ENCODE measurements around the gene SLC1A2.

Gene SLC1A2

GRCh38 chr11:35275786-35276170 lies 143.6 kb downstream of the SLC1A2 start:
- no peaks in the 10 kb centered on the region for H3F3A ChIP-seq (ENCODE audit: low read depth)
- no peaks in the 10 kb centered on the region for H3K27me3 ChIP-seq (ENCODE audit: insufficient read depth, low read length, poor library complexity, severe bottlenecking)
- no peaks in the 10 kb centered on the region for H3K9me3 ChIP-seq (ENCODE audit: insufficient read depth, low read depth, low read length)
- no peaks in the 10 kb centered on the region for H4K20me1 ChIP-seq (ENCODE audit: insufficient read depth, low read length, poor library complexity, severe bottlenecking)
- H3K9me2 ChIP-seq (replicated peaks; ENCODE audit: low read depth, low read length): no peaks in the 10 kb centered on the region
- TF ChIP-seq CTCF (conservative IDR thresholded peaks at IDR 0.05; ENCODE audit: low read length) (no peak), EZH2phosphoT487 (IDR thresholded peaks at IDR 0.05; ENCODE audit: borderline replicate concordance) (no peak)
- no peaks in the 10 kb centered on the region for H3K79me2 ChIP-seq (ENCODE audit: insufficient read depth, low read length)
- H2AFZ ChIP-seq (ENCODE audit: low read length): no peak overlapping the region
- no peak overlapping the region for H3K4me2 ChIP-seq (ENCODE audit: low read depth, low read length, poor library complexity, severe bottlenecking)
- H3K36me3 ChIP-seq (ENCODE audit: insufficient read depth, low read length): no peaks in the 10 kb centered on the region
- peaks cover 8% of the 10 kb centered on the region for H3K4me1 ChIP-seq (ENCODE audit: insufficient read depth, low read length, poor library complexity, severe bottlenecking)
- H3K9ac ChIP-seq (ENCODE audit: low read depth, low read length, poor library complexity, severe bottlenecking): no peak overlapping the region
- H3K4me3 ChIP-seq (ENCODE audit: low read length, poor library complexity, severe bottlenecking): no peak overlapping the region

DNA sequence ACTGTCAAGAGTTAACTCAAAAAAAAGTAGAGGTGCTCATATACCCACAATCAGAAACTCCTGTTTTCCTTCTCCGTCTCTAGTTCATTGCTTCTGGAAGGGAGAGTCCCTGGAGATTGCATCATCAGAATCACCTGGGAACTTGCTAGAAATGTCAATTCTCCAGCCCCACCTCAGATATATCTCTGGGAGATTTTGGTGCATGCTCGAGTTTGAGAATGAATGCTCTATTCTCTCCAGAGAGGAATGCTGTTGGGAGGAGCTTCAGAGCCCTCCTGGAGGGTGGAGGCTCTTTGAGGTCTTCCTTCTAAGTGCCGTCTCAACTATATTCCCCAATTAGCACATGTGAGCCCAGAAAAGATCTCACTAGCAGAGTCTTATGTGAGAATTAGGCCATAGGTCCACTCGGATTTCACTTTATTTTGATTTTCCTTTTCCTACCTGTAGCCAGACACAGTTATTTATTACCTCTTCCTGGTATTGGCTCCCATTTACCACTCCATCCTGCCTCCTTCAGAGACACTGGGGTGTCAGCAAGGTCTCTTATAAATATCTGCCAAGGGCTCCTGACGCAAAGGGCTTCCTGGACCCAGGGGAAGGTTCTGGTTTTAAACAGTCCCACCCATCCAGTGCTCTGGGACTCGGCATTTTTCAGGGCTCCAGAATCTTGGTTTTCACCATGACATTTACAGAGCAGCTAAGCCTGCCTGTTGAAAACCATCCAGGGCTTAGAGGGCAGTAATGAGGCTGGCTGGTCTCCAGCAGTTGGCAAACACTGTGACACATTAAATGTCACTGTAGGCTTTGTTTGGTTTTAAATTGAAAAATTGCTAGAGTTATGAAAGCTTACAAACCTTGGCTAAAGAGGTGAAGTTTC lies 144.2 kb downstream of the SLC1A2 start:
- H3K9me2 ChIP-seq (replicated peaks; ENCODE audit: low read depth, low read length): no peaks in the 10 kb centered on the region
- peaks cover 8% of the 10 kb centered on the region for H3K4me1 ChIP-seq (ENCODE audit: insufficient read depth, low read length, poor library complexity, severe bottlenecking)
- TF ChIP-seq CTCF (conservative IDR thresholded peaks at IDR 0.05; ENCODE audit: low read length) (no peak), EZH2phosphoT487 (IDR thresholded peaks at IDR 0.05; ENCODE audit: borderline replicate concordance) (no peak)
- H3K27me3 ChIP-seq (ENCODE audit: insufficient read depth, low read length, poor library complexity, severe bottlenecking): no peaks in the 10 kb centered on the region
- no peaks in the 10 kb centered on the region for H3K36me3 ChIP-seq (ENCODE audit: insufficient read depth, low read length)
- H4K20me1 ChIP-seq (ENCODE audit: insufficient read depth, low read length, poor library complexity, severe bottlenecking): no peaks in the 10 kb centered on the region
- H3K9ac ChIP-seq (ENCODE audit: low read depth, low read length, poor library complexity, severe bottlenecking): no peak overlapping the region
- H3K9me3 ChIP-seq (ENCODE audit: insufficient read depth, low read depth, low read length): no peaks in the 10 kb centered on the region
- no peak overlapping the region for H3K4me3 ChIP-seq (ENCODE audit: low read length, poor library complexity, severe bottlenecking)
- no peak overlapping the region for H3K4me2 ChIP-seq (ENCODE audit: low read depth, low read length, poor library complexity, severe bottlenecking)
- no peaks in the 10 kb centered on the region for H3K79me2 ChIP-seq (ENCODE audit: insufficient read depth, low read length)
- H3F3A ChIP-seq (ENCODE audit: low read depth): no peaks in the 10 kb centered on the region
- no peak overlapping the region for H2AFZ ChIP-seq (ENCODE audit: low read length)

DNA sequence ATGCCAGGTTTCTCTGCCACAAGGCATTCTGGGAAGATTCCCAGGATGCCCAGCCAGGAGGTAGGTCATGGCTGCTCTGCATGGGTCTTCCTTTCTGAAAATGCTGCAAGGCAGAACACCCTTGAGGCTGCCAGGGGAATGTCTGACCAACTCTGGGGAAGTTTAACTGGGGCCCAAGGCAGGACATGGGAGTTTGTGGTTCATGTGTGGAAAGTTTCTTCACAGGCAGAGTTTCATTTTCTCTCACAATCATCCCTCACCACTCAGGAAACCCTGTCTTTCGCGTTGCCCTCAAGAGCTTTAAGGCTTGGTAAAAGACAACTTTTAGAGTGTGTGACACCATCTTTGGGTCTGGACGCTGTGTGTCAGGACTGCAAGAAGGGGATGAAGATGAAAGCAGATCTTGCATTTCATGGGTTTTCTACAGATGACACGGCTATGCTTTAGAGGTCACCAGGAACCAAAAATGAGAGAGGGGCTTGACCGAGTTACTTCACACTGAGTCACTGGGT lies 146.9 kb downstream of the SLC1A2 start:
- H3K79me2 ChIP-seq (ENCODE audit: insufficient read depth, low read length): no peaks in the 10 kb centered on the region
- H3K9me3 ChIP-seq (ENCODE audit: insufficient read depth, low read depth, low read length): no peaks in the 10 kb centered on the region
- H4K20me1 ChIP-seq (ENCODE audit: insufficient read depth, low read length, poor library complexity, severe bottlenecking): no peaks in the 10 kb centered on the region
- H3F3A ChIP-seq (ENCODE audit: low read depth): no peaks in the 10 kb centered on the region
- H3K4me3 ChIP-seq (ENCODE audit: low read length, poor library complexity, severe bottlenecking): no peak overlapping the region
- no peak overlapping the region; the same call in 1 of the 2 replicates for H2AFZ ChIP-seq (ENCODE audit: low read length)
- TF ChIP-seq EZH2phosphoT487 (IDR thresholded peaks at IDR 0.05; ENCODE audit: borderline replicate concordance) (no peak), CTCF (conservative IDR thresholded peaks at IDR 0.05; ENCODE audit: low read length) (no peak)
- H3K27me3 ChIP-seq (ENCODE audit: insufficient read depth, low read length, poor library complexity, severe bottlenecking): no peaks in the 10 kb centered on the region
- H3K9me2 ChIP-seq (replicated peaks; ENCODE audit: low read depth, low read length): no peaks in the 10 kb centered on the region
- no peaks in the 10 kb centered on the region for H3K36me3 ChIP-seq (ENCODE audit: insufficient read depth, low read length)
- H3K4me2 ChIP-seq (ENCODE audit: low read depth, low read length, poor library complexity, severe bottlenecking): no peak overlapping the region
- H3K9ac ChIP-seq (ENCODE audit: low read depth, low read length, poor library complexity, severe bottlenecking): no peak overlapping the region
- peaks cover 8% of the 10 kb centered on the region for H3K4me1 ChIP-seq (ENCODE audit: insufficient read depth, low read length, poor library complexity, severe bottlenecking)

All from Loucy (cell line).